K562 (cell line): ENCODE data around the gene CNIH1. TPM values are rescaled to one million over a fixed set of nuclear protein-coding genes. Genes with fewer than 3 reads are reported as not detected.

Experiments used
- CREBBP ChIP-seq: IDR thresholded peaks from one replicate; pipeline ENCODE4 v1.6.1; 2012; ENCODE audit warnings: low read depth, mild to moderate bottlenecking, control low read depth, inconsistent platforms, low read length
- DACH1 ChIP-seq: fragments of 450-650 bp; IDR thresholded peaks from 2 replicates; pipeline ENCODE4 v1.6.1; 2018; ENCODE audit not compliant: partially characterized antibody
- EP400 ChIP-seq: fragments of 450-650 bp; IDR thresholded peaks from 2 replicates; pipeline ENCODE4 v1.6.1; 2017; ENCODE audit warnings: antibody characterized with exemption, mild to moderate bottlenecking, moderate library complexity
- ETS2 ChIP-seq: IDR thresholded peaks from 2 replicates; pipeline ENCODE4 v1.6.1; 2016; ENCODE audit warnings: borderline replicate concordance, missing genetic modification characterization, mild to moderate bottlenecking, moderate library complexity, missing compliant biosample characterization; ENCODE audit not compliant: poor library complexity, severe bottlenecking
- FOSL1 ChIP-seq: fragments of 200-800 bp; sonication (Bioruptor generic); conservative IDR thresholded peaks from 2 replicates; pipeline ENCODE4 v1.6.1; 2016; ENCODE audit warnings: missing genetic modification characterization, missing compliant biosample characterization
- FOXK2 ChIP-seq, 2 experiments: fragments of 450-650 bp; IDR thresholded peaks in 1 of 2; conservative IDR thresholded peaks in 1 of 2; 2 replicates each; pipeline ENCODE4 v1.6.1; 2016; ENCODE audit warnings: low read depth in 2 of 2, mild to moderate bottlenecking in 1 of 2
- FOXM1 ChIP-seq, 2 experiments: fragments of 450-650 bp in 1 of 2; sonication (generic) in 1 of 2; formaldehyde crosslinking in 1 of 2; IDR thresholded peaks; 2 replicates each; pipeline versions ENCODE4 v1.6.1 to v1.9.0; 2017 to 2022; ENCODE audit warnings: low read depth in 2 of 2, mild to moderate bottlenecking in 2 of 2, missing genetic modification reagents in 1 of 2, moderate library complexity in 1 of 2
- JUN ChIP-seq, 2 experiments: sonication (generic) in 1 of 2; formaldehyde crosslinking in 1 of 2; IDR thresholded peaks; 2 replicates each; pipeline versions ENCODE4 v1.6.1 to v1.8.0; 2012 to 2022; ENCODE audit warnings: borderline replicate concordance in 2 of 2, mild to moderate bottlenecking in 2 of 2, improper control_type of control experiment in 1 of 2, low read depth in 1 of 2, low read length in 1 of 2, missing genetic modification reagents in 1 of 2
- LARP7 ChIP-seq: fragments of 450-650 bp; IDR thresholded peaks from 2 replicates; pipeline ENCODE4 v1.6.1; 2016
- SNIP1 ChIP-seq: fragments of 450-650 bp; IDR thresholded peaks from 2 replicates; pipeline ENCODE4 v1.7.1; 2017; ENCODE audit warnings: low read depth, mild to moderate bottlenecking
- TGIF2 ChIP-seq: sonication (generic); formaldehyde crosslinking; IDR thresholded peaks from 2 replicates; pipeline ENCODE4 v1.8.1; 2022; ENCODE audit warnings: mild to moderate bottlenecking, missing genetic modification reagents, moderate library complexity
- WHSC1 ChIP-seq: IDR thresholded peaks from one replicate; pipeline ENCODE4 v1.6.1; 2012; ENCODE audit warnings: low read length, control low read depth, inconsistent platforms
- XRCC3 ChIP-seq: fragments of 450-650 bp; IDR thresholded peaks from 2 replicates; pipeline ENCODE4 v1.6.1; 2017; ENCODE audit warnings: mild to moderate bottlenecking, moderate library complexity
- ZFX ChIP-seq: sonication (generic); formaldehyde crosslinking; IDR thresholded peaks from 2 replicates; pipeline ENCODE4 v1.8.0; 2022; ENCODE audit warnings: mild to moderate bottlenecking, missing genetic modification reagents, moderate library complexity
- ZNF3 ChIP-seq: fragments of 250-450 bp; sonication (Bioruptor Pico); IDR thresholded peaks from 2 replicates; pipeline ENCODE4 v1.5.0; 2021; ENCODE audit warnings: mild to moderate bottlenecking, moderate library complexity
- ZNF583 ChIP-seq: fragments of 250-450 bp; sonication (Bioruptor Pico); IDR thresholded peaks from 2 replicates; pipeline ENCODE4 v1.4.0; 2020
- ZNF785 ChIP-seq: fragments of 250-450 bp; sonication (Bioruptor Pico); IDR thresholded peaks from 2 replicates; pipeline ENCODE4 v1.4.0; 2020; ENCODE audit warnings: mild to moderate bottlenecking
- polyA plus RNA-seq, 8 experiments: library from polyadenylated mRNA; depleted of rRNA in 4 of 8; stranded (reverse) in 5 of 8; unstranded in 3 of 8; fragments of >200 nt; fragmentation: Nextera tagmentation in 2 of 8; fragmentation: Illumina TruSeq in 1 of 8; extraction: Ambion mirVana in 2 of 8; extraction: Trizol in 1 of 8; gene quantifications; 2 replicates each; pipeline versions ENCODE4 v1.2.1 to v1.2.3, GENCODE V29; 2011 to 2014; ENCODE audit warnings: inconsistent platforms in 1 of 8, missing spikeins in 1 of 8
- total RNA-seq, 7 experiments: library from RNA; depleted of rRNA in 6 of 7; stranded (reverse); fragments of >200 nt in 6 of 7; fragmentation: Illumina TruSeq in 2 of 7; extraction: Trizol in 2 of 7; gene quantifications; 2 replicates each; pipeline versions ENCODE4 v1.2.1 to v1.2.3, GENCODE V29; 2011 to 2021; ENCODE audit warnings: low replicate concordance in 1 of 7
- TF ChIP-seq, protein P1 (sequence below): fragments of 250-450 bp; sonication (Bioruptor Pico); IDR thresholded peaks from 2 replicates; pipeline ENCODE4 v1.4.0; 2020; ENCODE audit warnings: mild to moderate bottlenecking, moderate library complexity
- TF ChIP-seq, protein P2 (sequence below): fragments of 200-400 bp; formaldehyde crosslinking; IDR thresholded peaks from 2 replicates; pipeline ENCODE4 v1.6.1; 2017; ENCODE audit warnings: mild to moderate bottlenecking, low read depth, low read length, moderate library complexity
- TF ChIP-seq, protein P3 (sequence below): sonication (generic); formaldehyde crosslinking; IDR thresholded peaks from 2 replicates; pipeline ENCODE4 v1.9.0; 2022; ENCODE audit warnings: mild to moderate bottlenecking, missing genetic modification reagents
- TF ChIP-seq, protein P4 (sequence below): IDR thresholded peaks from 2 replicates; pipeline ENCODE4 v1.6.1; 2014; ENCODE audit warnings: antibody characterized with exemption

The CNIH1 gene
- total and polyA plus RNA-seq, 9 of the 15 experiments (the other 6 are each of a cell fraction or from before 2014, with no cell fraction given), result 13.9 to 283 (median 77.3) TPM

DNA sequence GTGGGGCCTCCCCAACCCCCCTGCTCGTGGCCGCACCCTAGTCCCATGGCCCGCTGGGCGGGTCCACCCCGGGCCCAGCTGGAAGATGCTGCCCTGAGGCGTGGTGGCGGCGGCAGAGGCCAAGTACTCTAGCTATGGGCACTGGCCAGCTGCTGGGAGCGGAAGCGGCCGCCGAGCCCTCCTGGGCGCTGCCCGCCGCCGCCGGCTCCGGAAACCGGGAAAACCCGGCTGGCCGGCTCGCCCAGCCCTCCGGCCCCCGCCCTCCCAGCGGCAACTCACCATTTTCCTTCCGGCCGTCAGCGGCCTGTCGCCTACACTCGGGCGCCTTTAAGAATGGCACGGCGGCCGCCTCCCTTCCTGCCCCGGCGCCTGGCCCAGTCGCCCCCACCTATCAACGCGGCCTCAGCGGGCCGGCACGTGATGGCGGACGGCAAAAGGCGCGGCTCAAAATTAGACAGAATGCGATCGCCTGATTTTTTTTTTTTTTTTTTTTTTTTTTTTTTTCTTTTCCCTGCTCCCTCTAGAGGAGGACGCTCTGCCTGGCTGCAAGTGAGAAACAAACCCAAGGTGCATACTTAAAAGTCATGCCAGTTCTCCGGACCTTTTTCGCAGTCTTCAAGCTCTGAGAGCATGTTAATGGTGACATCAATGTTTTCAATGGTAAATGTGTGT lies 47.6 kb upstream of the CNIH1 start, which contains the start of gene GMFB (continued):
- TF ChIP-seq, protein P1, sequence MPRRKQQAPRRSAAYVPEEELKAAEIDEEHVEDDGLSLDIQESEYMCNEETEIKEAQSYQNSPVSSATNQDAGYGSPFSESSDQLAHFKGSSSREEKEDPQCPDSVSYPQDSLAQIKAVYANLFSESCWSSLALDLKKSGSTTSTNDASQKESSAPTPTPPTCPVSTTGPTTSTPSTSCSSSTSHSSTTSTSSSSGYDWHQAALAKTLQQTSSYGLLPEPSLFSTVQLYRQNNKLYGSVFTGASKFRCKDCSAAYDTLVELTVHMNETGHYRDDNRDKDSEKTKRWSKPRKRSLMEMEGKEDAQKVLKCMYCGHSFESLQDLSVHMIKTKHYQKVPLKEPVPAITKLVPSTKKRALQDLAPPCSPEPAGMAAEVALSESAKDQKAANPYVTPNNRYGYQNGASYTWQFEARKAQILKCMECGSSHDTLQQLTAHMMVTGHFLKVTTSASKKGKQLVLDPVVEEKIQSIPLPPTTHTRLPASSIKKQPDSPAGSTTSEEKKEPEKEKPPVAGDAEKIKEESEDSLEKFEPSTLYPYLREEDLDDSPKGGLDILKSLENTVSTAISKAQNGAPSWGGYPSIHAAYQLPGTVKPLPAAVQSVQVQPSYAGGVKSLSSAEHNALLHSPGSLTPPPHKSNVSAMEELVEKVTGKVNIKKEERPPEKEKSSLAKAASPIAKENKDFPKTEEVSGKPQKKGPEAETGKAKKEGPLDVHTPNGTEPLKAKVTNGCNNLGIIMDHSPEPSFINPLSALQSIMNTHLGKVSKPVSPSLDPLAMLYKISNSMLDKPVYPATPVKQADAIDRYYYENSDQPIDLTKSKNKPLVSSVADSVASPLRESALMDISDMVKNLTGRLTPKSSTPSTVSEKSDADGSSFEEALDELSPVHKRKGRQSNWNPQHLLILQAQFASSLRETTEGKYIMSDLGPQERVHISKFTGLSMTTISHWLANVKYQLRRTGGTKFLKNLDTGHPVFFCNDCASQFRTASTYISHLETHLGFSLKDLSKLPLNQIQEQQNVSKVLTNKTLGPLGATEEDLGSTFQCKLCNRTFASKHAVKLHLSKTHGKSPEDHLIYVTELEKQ (CRISPR knock-in tag), result no peak
- TF ChIP-seq CREBBP (no peak), ZNF785 (CRISPR knock-in tag) (no peak), SNIP1 (no peak), FOXM1 (IDR thresholded peaks at IDR 0.05; ENCODE audit: low read depth) (no peak; the same call in 1 of the 2 replicates), FOXM1 (CRISPR knock-in tag; IDR thresholded peaks at IDR 0.05; ENCODE audit: low read depth) (no peak), ZNF3 (no peak), EP400 (peak; percentile 57; the same call in 1 of the 2 replicates), ZNF583 (CRISPR knock-in tag) (no peak), LARP7 (no peak), WHSC1 (no peak), XRCC3 (no peak), ZFX (CRISPR knock-in tag) (peak; percentile 79), ETS2 (no peak), JUN (IDR thresholded peaks at IDR 0.05; ENCODE audit: borderline replicate concordance, low read depth, low read length) (no peak), JUN (CRISPR knock-in tag; IDR thresholded peaks at IDR 0.05; ENCODE audit: borderline replicate concordance) (no peak), FOSL1 (tag) (0 out of 2 replicates have a peak, but pooled peaks have one; percentile 14), DACH1 (peak; percentile 29), TGIF2 (CRISPR knock-in tag) (no peak), FOXK2 (conservative IDR thresholded peaks at IDR 0.05 in 1 of 2, IDR thresholded peaks at IDR 0.05 in 1 of 2; ENCODE audit: low read depth in 2 of 2) (0 out of 4 replicates have a peak, but pooled peaks of 1 of the 2 experiments have one; percentile 12)
- TF ChIP-seq, protein P2, sequence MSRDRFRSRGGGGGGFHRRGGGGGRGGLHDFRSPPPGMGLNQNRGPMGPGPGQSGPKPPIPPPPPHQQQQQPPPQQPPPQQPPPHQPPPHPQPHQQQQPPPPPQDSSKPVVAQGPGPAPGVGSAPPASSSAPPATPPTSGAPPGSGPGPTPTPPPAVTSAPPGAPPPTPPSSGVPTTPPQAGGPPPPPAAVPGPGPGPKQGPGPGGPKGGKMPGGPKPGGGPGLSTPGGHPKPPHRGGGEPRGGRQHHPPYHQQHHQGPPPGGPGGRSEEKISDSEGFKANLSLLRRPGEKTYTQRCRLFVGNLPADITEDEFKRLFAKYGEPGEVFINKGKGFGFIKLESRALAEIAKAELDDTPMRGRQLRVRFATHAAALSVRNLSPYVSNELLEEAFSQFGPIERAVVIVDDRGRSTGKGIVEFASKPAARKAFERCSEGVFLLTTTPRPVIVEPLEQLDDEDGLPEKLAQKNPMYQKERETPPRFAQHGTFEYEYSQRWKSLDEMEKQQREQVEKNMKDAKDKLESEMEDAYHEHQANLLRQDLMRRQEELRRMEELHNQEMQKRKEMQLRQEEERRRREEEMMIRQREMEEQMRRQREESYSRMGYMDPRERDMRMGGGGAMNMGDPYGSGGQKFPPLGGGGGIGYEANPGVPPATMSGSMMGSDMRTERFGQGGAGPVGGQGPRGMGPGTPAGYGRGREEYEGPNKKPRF, result no peak
- TF ChIP-seq, protein P3, sequence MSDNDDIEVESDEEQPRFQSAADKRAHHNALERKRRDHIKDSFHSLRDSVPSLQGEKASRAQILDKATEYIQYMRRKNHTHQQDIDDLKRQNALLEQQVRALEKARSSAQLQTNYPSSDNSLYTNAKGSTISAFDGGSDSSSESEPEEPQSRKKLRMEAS (CRISPR knock-in tag), result no peak
- TF ChIP-seq, protein P4, sequence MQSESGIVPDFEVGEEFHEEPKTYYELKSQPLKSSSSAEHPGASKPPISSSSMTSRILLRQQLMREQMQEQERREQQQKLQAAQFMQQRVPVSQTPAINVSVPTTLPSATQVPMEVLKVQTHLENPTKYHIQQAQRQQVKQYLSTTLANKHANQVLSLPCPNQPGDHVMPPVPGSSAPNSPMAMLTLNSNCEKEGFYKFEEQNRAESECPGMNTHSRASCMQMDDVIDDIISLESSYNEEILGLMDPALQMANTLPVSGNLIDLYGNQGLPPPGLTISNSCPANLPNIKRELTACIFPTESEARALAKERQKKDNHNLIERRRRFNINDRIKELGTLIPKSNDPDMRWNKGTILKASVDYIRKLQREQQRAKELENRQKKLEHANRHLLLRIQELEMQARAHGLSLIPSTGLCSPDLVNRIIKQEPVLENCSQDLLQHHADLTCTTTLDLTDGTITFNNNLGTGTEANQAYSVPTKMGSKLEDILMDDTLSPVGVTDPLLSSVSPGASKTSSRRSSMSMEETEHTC, result 0 out of 2 replicates have a peak, but pooled peaks have one; percentile 36
